Mucosa of descending colon (tissue), 3 donors: Measurements from ENCODE around the gene TMEM250. TPM values are rescaled to one million over a fixed set of nuclear protein-coding genes. Genes with fewer than 3 reads are reported as not detected.

Experiments used
- ATAC-seq: fragments of 200-7000 bp; cut with Tn5 transposase; one replicate; pipeline ENCODE4 v1.9.1; 2020; ENCODE audit warnings: mild to moderate bottlenecking, moderate library complexity
- DNase-seq, 3 donors: peaks; one replicate each; pipeline ENCODE4 v3.0.0-alpha.2; 2020
- H3K36me3 ChIP-seq: fragments of 200-600 bp; one replicate; pipeline ENCODE4 v1.8.0; 2021; ENCODE audit warnings: low read depth, mild to moderate bottlenecking
- H3K4me1 ChIP-seq: fragments of 200-600 bp; one replicate; pipeline ENCODE4 v1.8.0; 2021; ENCODE audit warnings: low read depth, mild to moderate bottlenecking
- H3K4me3 ChIP-seq: fragments of 200-600 bp; one replicate; pipeline ENCODE4 v1.8.0; 2021; ENCODE audit warnings: mild to moderate bottlenecking
- H3K9me3 ChIP-seq: fragments of 200-600 bp; one replicate; pipeline ENCODE4 v1.8.0; 2021; ENCODE audit warnings: mild to moderate bottlenecking
- intact Hi-C, 2 donors: fragments of 100-400 bp; cut with DNase I in 1 of 2; cut with micrococcal nuclease in 1 of 2; formaldehyde crosslinking; loops; one replicate each; pipeline versions ENCODE4 v1.11.0 to v1.11.1; 2022; cut with DNase I, micrococcal nuclease
- total RNA-seq, 3 donors: library from RNA; stranded (reverse); fragmentation: NEBNext Ultra II Directional in 2 of 3; extraction: Animal tissue kit (Norgen Biotek cat#: 25700) in 2 of 3; gene quantifications; one replicate each; pipeline versions ENCODE4 v1.2.1 to v1.2.4, GENCODE V29; 2021 to 2023
- TF ChIP-seq, protein P1 (sequence below): fragments of 200-600 bp; IDR thresholded peaks from one replicate; pipeline ENCODE4 v1.8.0; 2022; ENCODE audit warnings: antibody characterized with exemption, mild to moderate bottlenecking
- donor health status: DM: no; HTN: no; CAD: no; lungs with moderate emphysema.
- donor health status: DM: no; HTN: no; CAD: no.
- donor health status: DM: no; HTN: yes; CAD: no.

The TMEM250 gene
- total RNA-seq, 3 donors from 2014 or later, result 47.4 to 54.1 (median 52.0) TPM

DNA sequence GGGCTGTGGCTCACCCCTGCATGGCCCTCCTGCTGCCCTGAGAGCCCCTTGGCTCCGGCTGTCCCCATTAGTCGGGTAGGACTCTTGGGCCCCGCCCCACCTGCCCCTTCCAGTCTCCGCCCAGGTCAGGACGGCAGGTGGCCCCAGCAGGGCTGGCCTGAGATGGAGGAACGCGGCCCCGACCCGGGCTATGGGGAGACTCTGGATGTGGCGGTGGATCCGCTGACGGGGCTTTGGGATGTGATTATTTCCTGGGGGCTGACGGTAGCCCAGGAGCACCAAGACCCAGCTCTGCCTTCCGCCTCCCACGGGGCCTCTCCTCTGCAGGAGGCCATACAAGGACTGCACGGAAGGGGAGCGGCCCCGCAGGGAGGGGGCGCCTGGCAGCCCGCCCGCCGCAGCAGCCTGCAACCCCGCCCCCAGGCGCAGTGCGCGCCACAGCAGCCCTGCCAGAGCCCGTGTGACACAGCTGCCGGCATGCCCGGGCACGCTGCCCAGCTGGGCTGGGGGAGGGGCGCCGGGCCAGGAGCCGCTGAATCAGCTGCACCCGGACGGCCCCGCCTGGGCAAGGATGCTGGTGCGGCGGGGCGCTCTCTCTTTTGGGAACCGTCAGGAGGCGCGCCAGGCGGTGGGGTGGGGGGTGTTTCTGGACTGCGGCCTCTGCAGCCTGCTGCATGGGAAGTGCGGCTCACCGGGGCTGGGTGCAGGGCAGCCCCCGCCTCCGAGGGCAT, 9.2 kb downstream of the TMEM250 start:
- intact Hi-C loops, result no loop called here
- ATAC-seq, result peak; percentile 84
- Histone ChIP-seq H3K4me3 (no peak overlapping the region), H3K36me3 (no peaks in the 10 kb centered on the region), H3K9me3 (no peaks in the 10 kb centered on the region), H3K4me1 (peaks cover 50% of the 10 kb centered on the region)
- TF ChIP-seq, protein P1, sequence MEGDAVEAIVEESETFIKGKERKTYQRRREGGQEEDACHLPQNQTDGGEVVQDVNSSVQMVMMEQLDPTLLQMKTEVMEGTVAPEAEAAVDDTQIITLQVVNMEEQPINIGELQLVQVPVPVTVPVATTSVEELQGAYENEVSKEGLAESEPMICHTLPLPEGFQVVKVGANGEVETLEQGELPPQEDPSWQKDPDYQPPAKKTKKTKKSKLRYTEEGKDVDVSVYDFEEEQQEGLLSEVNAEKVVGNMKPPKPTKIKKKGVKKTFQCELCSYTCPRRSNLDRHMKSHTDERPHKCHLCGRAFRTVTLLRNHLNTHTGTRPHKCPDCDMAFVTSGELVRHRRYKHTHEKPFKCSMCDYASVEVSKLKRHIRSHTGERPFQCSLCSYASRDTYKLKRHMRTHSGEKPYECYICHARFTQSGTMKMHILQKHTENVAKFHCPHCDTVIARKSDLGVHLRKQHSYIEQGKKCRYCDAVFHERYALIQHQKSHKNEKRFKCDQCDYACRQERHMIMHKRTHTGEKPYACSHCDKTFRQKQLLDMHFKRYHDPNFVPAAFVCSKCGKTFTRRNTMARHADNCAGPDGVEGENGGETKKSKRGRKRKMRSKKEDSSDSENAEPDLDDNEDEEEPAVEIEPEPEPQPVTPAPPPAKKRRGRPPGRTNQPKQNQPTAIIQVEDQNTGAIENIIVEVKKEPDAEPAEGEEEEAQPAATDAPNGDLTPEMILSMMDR, result peak; percentile 13
- peak; percentile 92 to 97 (median 96) for DNase-seq

DNA sequence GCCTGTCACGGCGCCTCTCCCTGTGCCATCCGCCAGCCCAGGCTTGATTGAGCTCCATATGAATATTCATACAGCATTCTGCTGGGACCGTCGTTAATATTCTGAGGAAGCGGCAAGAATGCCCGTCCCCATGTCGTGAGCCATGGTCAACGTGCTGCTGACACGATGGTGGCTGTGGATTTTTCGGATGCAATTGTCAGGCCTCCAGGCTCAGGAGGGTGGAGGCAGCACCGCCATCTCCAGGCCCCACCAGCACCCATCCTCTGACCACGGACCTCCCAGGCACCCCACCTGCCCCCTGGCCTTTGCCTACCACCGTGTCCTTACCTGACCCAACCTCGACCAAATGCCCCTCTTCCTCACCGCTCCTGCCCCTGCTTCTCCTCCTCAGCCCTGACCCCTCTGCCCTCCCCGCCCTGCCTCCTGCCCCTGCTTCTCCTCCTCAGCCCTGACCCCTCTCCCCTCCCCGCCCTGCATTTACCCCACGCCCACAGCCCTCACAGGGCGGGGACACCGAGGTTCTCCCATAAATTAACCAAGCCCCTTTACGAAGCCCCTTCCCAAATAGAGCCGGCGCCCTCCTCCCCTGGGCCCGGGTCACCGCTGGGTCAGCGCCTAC, 9.9 kb downstream of the TMEM250 start:
- intact Hi-C loops, result no loop called here
- no peaks in the 10 kb centered on the region for H3K36me3 ChIP-seq
- H3K4me1 ChIP-seq, result peaks cover 55% of the 10 kb centered on the region
- DNase-seq, result peak in 1 of 3 donors; percentile 72
- TF ChIP-seq, protein P1, result no peak
- no peak overlapping the region for H3K4me3 ChIP-seq
- no peaks in the 10 kb centered on the region for H3K9me3 ChIP-seq
- no peak for ATAC-seq

DNA sequence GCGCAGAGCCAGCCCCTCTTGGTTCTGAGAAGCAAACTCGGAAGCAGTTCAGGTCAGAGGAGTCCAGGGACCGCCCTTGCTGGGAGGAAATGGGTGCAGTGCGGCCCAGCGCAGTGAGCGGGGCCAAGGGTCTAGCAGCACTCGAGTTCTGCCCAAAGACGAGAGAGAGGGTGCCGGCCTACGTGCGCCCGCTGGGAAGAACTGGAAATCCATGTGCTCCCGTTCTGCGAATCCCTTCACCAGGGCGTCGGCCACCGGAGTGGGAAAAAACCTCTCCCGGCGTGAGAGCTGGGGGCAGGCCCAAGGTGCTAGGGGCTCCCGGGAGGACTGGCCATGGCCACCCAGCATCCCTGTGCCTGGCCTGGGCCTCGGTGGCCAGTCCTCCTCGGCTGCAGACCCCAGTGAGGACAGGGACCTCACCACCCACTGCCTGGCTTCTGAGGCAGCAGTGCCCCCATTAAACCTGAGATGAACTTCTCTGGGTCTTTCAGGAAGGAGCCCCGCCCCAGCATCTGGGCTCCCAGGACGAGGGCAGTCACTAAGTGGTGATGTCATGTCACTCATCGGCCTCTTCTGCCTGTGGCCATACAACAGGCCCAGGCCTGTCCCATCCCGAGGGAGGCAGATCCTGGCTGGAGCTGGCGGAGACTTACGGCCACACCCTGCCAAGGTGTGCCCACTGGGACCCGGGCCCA, 10.6 kb downstream of the TMEM250 start:
- H3K9me3 ChIP-seq, result no peaks in the 10 kb centered on the region
- peaks cover 55% of the 10 kb centered on the region for H3K4me1 ChIP-seq
- H3K36me3 ChIP-seq, result no peaks in the 10 kb centered on the region
- DNase-seq, result peak; percentile 56 to 89 (median 71)
- intact Hi-C loops, result no loop called here
- ATAC-seq, result peak; percentile 51
- H3K4me3 ChIP-seq, result no peak overlapping the region
- TF ChIP-seq, protein P1, result no peak

DNA sequence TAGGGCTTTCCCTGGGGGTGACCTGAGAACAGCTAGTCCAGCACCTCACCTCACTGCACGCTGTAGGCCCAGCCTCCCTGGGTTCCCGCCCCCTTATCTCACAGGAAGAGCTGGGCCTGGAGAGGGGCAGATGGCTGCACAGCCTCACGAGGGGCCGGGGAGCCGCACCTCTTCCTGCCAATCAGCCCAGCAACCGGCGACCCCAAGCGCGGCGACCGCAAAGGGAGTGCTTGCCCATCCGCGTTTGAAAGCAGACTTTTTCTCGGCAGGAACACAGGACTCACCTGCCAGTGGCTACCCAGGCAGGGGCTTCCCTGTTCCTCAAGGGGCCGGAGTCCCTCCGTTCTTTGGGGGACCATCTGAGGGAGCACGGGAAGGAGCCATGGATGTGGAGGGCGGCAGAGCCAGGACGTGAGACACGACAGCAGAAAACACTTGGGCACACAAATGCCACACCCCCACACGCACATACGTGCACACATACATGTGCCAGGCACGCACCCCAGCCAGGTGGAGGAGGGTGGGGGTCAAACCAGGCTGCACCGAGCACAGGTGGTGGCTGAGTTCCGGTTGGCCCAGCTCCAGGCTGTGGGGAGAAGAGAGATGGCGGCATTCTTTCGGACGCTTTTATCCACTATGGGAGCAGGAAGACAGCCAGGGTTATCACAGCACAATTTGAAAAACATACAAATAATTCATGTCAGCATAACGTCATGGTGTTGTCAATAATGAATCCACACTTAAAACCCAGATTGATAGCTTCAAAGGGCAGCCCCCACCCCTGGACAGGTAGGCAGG, 11.3 kb downstream of the TMEM250 start:
- Histone ChIP-seq H3K4me3 (no peak overlapping the region), H3K4me1 (peaks cover 55% of the 10 kb centered on the region), H3K9me3 (no peaks in the 10 kb centered on the region), H3K36me3 (no peaks in the 10 kb centered on the region)
- intact Hi-C loops, result no loop called here
- peak; percentile 84 to 91 (median 88) for DNase-seq
- ATAC-seq, result peak; percentile 57
- TF ChIP-seq, protein P1, result no peak

DNA sequence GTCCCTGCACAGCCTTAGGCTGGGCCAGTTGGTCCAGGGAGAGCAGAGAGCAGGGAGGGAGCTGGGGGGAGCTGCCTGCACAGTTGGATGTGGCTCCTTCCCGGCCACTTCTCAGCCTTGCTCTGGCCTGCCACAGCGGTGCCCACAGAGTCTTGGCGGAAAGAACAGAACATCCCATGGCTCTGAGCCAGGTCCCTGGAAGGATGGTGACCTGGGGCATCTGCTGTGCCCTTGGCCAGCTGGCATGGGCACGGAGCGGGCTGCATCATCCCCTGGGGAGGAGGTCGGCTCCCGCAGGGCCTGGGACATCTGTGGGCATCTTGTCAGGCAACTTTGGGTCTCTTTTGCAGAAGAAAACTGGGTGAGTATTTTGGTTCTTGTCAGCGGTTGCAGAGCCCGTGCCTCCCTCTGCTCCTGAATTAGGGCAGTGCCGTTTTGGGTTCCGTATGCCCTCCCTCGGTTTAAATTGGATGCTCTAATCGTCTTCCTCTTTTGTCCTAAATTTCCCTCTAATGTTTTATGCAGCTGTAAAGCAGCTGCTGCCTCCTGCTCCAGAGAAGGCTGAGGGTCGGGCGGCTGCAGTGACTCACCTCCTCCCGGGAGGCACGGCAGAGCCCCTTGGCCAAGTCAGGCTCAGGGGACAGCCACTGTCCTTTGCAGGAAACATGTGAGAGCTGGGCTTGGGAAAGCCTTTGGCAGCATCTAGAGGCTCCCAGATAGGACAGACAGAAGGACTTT, 13.1 kb downstream of the TMEM250 start:
- no peaks in the 10 kb centered on the region for H3K9me3 ChIP-seq
- no peak overlapping the region for H3K4me3 ChIP-seq
- peak in 1 of 3 donors; percentile 32 for DNase-seq
- H3K36me3 ChIP-seq, result no peaks in the 10 kb centered on the region
- H3K4me1 ChIP-seq, result peaks cover 55% of the 10 kb centered on the region
- intact Hi-C loops, result no loop called here
- ATAC-seq, result no peak
- TF ChIP-seq, protein P1, result no peak
